Left cardiac atrium (tissue), 4 donors: Measurements from ENCODE around the gene STAG2. TPM values are rescaled to one million over a fixed set of nuclear protein-coding genes. Genes with fewer than 3 reads are reported as not detected.
"Not testable (repeated sequence)": the region's sequence is repeated elsewhere in the genome, so short reads cannot be mapped to it uniquely, and the experiment has no call there.

Experiments
- ATAC-seq, 2 donors: fragments of 200-7000 bp; cut with Tn5 transposase; one replicate each; pipeline ENCODE4 v1.9.1; 2020; ENCODE audit warnings: mild to moderate bottlenecking in 2 of 2, moderate library complexity in 2 of 2
- DNase-seq: peaks from one replicate; pipeline ENCODE4 v3.0.0-alpha.2; 2020
- intact Hi-C, 2 donors: fragments of 100-400 bp; cut with DNase I; formaldehyde crosslinking; loops; one replicate each; pipeline versions ENCODE4 v1.14.1 to v1.15.1; 2022 to 2023
- long read RNA-seq: library from polyadenylated mRNA; unstranded; transcript quantifications from one replicate; pipeline ENCODE4 v2.0.0, GENCODE V29; 2021
- total RNA-seq, 2 donors: library from RNA; stranded (reverse); fragmentation: NEBNext Ultra II Directional; extraction: Animal tissue kit (Norgen Biotek cat#: 25700); gene quantifications; one replicate each; pipeline ENCODE4 v1.2.1, GENCODE V29; 2021
- donor health status: DM: no; HTN: yes; CAD: no.
- donor health status: DM: no; HTN: yes; CAD: no; lungs with severe emphysema.
- donor health status: DM: yes; HTN: yes; CAD: no.
- donor health status: Dilated cardiomyopathy.

The STAG2 gene
- total RNA-seq = 10 to 100 TPM; 31.8 to 34.6 TPM
- long read RNA-seq, full-length matches to known transcripts = 4 of 23 reads
- long read RNA-seq, partial matches to known transcripts = 9 of 23 reads
- long read RNA-seq, other reads (novel, unspliced or antisense) = 10 of 23 reads

- DNase-seq = peak; percentile 77
- ATAC-seq = peak; percentile 65 to 67
- intact Hi-C loops = no loop called here
Observed at GRCh38 chrX:123961268-123962005, at the start of gene STAG2. Gene STAG2, plus strand, starts transcription at chrX:123961706. Its CDS starts 60,922 bp downstream, at chrX:124022628.

- intact Hi-C loops = no loop called here
- ATAC-seq (no peak), DNase-seq (no peak)
Observed at GRCh38 chrX:123917069-123917468, 44.4 kb upstream of the STAG2 start.

DNA sequence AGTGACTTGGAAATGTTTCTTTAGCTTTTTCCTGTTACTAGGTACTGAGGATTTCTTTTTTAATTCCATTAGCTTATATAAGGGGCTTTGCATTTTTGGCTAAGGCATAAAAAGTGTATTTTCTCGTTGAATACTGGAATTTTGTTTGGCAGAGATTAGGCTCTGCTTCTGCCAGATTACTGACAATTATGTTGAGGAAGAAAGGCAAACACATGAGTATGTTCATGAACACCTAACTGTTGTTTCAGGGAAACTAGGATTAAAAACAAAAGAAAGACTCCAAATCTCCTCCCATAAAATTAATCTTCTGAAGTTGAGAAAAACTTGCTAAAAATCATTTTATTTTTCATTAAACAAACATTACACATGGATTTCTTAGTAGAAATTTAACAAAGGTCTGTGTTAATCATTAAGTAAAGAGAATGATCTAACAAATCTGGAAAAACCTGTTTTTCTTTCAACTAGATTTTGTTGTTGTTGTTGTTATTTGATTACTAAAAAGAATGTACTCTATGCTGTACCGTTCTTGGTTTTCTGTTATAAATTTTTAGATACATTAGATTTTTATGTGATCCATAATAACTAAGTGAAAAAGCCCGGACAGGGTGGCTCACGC is 43.3 kb upstream of the STAG2 start:
- no peak for DNase-seq
- intact Hi-C loops = no loop called here

DNA sequence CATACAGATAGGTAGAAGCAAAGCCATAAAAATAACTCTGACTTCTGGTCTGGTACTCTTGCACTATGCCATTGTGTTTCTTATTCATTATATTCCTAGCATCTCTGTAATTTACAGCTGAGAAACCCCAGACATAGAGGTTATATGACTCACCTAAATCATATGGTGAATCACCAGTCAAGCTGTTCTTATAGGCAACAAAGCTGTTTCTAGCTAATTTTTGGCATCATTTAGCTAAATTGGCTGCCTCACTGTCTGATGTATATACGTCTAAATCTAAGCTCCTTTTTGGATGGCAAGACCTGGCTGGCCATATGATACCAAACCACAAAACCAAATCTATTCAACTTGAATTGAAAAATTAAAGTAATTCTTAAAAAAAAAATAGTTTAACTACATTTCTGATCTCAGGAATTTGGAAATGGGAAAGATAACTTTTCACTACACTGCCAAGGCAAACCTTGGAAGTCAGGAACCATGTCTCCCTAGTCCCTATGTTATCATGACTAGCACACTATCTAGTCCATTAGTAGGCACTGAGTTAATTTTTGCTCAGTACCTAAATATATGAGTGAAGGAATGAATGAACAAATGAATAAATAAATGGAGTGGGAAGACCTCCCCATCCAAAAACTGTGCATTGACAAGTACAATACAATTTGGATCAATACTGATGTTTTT is 41.3 kb upstream of the STAG2 start:
- no peak for ATAC-seq

More for the DNA sequence above, 43.3 kb upstream of the STAG2 start:
- no peak for ATAC-seq

DNA sequence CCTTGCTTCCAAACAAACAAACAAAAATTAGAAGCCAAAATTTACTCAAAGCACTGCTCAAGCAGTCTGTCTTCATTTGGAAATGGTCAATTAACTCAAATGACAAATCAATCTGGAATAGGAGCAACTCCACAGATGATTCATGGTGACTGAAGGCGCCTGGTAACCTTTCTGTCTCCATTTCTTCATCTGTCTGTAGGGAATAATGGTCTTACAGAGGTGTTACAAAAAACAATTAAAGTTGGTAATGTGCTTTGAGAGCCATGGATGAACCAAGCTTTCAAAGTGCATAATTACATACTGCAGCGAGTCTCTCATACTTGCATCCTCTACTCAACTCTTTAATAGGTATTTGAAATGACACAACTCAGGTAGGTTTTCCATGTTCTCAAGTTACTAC is 38.3 kb upstream of the STAG2 start:
- ATAC-seq = no peak
- DNase-seq = no peak
- intact Hi-C loops = no loop called here

More for the DNA sequence above, 41.3 kb upstream of the STAG2 start:
- intact Hi-C loops = no loop called here
- no peak for DNase-seq

DNA sequence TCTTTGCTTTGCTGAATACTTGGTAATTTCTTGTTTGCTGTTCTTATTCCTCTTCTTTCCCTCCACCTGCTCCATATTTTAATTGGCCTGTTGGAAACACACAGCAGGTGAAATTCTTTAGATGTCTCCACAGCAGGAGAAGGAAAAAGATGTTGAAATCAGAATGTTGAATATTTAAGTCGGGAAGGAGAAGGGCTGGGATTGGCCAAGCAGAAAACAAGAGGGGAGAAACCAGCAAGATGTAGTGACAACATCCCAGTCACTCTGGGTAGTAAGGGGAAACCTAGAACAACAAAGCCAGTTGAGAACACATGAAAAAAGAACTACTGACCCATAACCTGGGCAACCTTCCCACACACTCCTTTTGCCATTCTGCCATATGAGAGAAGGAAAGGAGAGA is 37.3 kb upstream of the STAG2 start:
- ATAC-seq = no peak
- no peak for DNase-seq
- intact Hi-C loops = no loop called here

GRCh38 chrX:123927845-123928244 is 33.7 kb upstream of the STAG2 start:
- no peak for DNase-seq
- no peak for ATAC-seq
- intact Hi-C loops = no loop called here

DNA sequence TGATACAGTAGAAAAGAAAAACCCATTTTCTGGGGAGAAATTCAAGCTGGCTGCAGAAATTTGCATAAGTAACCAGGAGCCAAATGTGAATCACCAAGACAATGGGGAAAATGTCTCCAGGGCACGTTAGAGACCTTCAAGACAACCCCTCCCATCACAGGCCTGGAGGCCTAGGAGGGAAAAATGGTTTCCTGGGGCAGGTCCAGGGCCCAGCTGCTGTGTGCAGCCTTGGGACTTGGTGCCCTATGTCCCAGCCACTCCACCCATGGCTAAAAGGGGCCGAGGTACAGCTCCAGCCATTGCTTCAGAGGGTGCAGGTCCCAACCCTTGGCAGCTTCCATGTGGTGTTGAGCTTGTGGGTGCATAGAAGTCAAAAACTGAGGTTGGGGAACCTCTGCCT is 29.5 kb upstream of the STAG2 start:
- ATAC-seq, DNase-seq, intact Hi-C loops: not testable (repeated sequence)

DNA sequence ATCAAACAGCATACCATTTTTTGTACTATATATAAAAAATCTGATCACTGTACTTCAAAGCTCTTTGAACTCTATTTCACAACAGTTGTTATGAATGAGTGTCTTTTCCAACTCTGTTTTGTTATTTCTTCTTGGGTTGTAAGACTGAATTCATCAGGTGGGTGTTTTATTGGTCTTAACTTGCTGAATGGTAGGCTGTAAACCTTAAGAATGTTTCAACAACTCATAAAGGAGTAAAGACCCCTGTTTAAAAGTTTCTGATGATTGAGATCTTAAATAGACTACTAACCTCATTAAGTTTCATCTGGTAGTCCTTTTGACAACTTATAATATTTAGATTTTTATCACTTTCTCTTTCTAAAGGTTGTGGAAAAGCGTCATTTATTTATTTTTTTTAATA is 18.4 kb upstream of the STAG2 start:
- intact Hi-C loops = no loop called here
- ATAC-seq = no peak
- DNase-seq = no peak

DNA sequence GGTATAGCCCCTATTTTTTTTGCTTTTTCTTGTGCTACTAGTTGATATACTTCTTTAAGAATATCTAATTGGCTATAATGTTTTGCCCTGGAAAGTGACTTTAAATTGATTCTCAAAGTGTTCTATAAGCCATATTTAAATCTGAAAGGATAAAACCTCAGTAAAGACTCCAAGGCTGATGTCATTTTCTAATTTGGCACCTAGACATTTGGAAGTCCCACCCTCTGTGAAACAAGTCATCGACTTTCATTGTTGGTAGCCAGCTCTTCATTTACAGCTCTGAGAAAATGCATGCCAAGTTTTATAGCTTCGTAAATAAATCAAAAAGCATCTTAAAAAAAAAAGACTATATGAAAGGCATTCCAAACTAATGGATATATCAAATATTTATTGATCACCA is 18.0 kb upstream of the STAG2 start:
- ATAC-seq (no peak), DNase-seq (no peak)
- intact Hi-C loops = no loop called here

DNA sequence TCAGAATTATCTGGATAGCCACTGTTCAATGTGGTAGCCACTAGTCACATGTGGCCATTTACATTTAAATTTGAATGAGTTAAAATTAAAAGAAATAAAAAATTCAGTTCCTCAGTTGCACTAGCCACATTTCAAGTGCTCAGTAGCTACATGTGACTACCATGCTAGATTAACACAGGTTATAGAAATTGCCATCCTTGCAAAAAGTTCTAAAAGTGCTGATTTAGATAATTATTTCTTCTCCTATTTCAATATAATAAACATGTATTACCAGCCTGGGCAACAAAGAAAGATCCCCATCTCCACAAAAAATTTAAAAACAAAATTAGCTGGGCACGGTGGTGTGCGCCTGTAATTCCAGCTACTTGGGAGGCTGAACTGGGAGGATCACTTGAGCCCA is 11.7 kb upstream of the STAG2 start:
- no peak for DNase-seq
- ATAC-seq = no peak
- intact Hi-C loops = loop anchor here in 1 of 2 donors (10.0 kb wide), 1 partner anchor 115 kb away; no protein-coding TSS in a partner anchor

DNA sequence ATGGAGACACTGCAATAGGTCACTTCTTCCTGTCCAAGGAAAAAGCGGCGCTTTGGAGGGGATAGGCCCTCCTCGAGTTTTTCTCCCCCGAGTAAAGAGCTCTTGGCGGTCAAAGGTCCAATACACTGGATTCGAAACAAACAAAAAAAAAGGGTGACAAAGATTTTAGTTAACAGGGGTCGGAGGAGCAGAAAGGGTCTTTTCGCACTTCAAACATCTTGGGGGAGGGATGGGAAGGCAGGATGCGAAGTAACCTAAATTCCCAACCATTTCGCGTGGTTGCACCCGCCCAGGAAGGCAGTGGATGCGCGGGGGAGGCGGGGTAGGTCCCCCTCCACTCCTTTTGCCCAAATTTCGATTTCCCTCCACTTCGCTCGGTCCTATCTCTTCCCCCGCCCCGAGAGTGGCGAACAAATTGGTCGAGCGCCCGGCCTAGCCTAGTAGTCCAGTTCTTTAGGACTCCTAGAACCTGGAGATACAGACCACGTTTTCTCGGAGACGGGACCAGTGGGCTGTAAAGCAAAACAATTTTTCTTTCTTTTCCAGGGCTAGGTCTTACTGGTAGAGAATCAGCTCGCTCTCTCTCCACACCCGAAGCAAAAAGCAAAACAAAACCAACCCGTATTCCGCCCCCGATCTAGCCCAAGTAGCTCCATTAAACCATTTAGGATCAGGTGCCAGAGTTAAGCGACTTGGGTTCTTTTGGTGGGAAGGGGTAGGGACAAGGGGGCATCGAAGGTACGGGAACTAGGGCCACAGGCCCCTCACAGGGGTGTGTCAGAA is 2.0 kb upstream of the STAG2 start:
- intact Hi-C loops = loop anchor here in 1 of 2 donors (10.0 kb wide), 1 partner anchor 125 kb away; no protein-coding TSS in a partner anchor
- ATAC-seq = peak; percentile 14 to 27
- peak; percentile 56 for DNase-seq

DNA sequence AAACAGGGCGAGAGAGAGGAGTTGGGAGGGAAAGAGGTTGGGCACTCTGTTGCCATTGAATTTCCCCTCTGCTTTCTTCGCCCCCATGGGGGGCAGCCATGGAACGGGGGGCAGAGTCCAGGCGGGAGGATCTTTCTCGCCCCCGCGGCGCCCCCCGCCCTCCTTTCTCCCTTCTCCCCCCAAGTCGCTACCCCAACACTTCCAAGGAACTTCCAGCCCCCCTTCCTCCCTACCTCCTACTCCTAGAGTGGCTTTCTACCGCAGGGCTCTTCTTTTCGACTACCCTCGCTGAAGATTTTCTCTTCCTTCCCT is 594 bp upstream of the STAG2 start:
- intact Hi-C loops = no loop called here
- DNase-seq = no peak
- no peak for ATAC-seq

DNA sequence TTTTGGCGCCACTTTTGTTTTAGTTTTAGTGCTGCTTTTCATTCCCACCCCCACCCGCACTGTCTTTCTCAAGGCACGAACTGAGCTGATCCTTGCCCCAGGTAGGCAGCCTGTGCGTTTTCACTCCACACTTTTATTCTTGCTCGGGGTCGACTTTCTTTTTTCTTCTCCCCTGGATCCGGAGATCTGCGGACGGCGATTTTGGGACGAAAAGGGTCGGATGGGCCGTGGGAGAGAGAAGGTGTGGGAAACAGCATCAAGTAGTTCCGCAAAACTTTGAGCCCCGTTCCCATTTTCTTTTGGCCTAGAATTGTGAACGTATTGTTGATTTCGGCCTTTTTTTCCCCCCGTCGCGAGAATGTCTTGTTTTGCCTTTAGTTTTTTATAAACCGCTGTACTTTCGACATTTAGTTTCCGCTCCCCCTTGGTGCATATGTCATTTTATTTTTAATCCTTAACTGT is 531 bp downstream of the STAG2 start:
- intact Hi-C loops = no loop called here
- ATAC-seq = no peak
- no peak for DNase-seq

DNA sequence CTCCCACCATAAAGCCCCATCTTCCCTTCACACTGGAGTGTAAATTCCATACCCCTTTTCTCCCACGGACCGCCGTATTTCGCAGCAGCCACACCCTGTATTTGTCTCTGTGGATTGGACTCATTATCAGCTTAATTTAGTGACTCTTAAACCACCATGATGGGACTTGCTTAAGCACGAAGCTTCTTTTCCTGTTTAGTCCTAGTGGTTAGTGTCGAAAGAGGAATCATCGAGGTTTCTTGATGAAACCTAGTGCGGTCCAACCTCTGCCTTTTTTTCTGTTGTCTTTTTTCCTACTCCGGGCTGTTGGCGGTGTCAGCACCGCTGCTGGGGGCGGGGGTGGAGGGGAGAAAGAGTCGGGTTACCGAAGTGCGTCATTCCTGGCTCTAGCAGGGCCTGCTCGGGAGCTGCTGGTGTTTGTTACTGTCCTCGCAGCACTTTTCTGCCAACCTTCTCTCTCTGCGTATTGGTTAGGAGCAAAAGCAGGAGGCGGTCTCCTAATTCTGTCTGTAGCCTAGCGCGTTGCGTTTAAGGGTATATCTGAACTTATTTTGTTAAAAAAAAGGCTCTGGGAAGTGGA is 1.4 kb downstream of the STAG2 start:
- peak; percentile 79 to 83 for ATAC-seq
- peak; percentile 91 for DNase-seq
- intact Hi-C loops = no loop called here

GRCh38 chrX:123964156-123964834 is 2.8 kb downstream of the STAG2 start:
- no peak for DNase-seq
- ATAC-seq = no peak
- intact Hi-C loops = no loop called here

DNA sequence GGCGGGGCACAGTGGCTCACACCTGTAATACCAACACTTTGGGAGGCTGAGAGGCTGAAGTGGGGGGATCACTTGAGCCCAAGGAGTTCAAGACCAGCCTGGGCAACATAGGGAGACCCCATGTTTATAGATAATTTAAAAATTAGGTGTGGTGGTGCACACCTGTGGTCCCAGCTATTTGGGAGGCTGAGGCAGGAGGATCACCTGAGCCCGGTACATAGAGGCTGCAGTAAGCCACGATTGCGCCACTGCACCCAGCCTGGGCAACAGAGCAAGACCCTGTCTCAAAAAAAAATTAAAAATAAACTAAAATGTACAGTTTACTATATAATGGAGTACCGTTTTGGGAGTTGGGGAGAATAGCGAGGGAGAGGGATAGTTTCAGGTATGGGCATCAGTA is 4.2 kb downstream of the STAG2 start:
- intact Hi-C loops = no loop called here
- no peak for ATAC-seq
- DNase-seq = no peak

DNA sequence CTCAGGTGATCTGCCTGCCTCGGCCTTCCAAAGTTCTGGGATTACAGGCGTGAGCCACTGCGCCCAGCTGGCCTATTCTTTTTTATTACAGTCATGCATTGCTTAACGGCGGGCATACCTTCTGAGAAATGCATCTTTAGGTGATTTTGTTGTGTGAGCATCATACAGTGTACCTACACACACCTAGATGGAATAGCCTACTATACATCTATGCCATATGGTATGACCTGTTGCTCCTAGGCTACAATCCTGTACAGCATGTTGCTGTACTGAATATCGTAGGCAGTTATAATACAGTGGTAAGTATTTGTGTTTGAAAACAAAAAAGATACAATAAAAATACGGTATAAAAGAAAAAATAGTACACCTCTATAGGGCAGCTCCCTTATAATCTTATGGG is 6.0 kb downstream of the STAG2 start:
- intact Hi-C loops = no loop called here
- no peak for DNase-seq
- ATAC-seq = no peak
